MM.1S (cell line): ENCODE results near the gene AGTR2.

ENCODE experiments used
- CTCF ChIP-seq: fragments of 300-600 bp; sonication (generic); IDR thresholded peaks from 2 replicates; pipeline ENCODE4 v1.5.1; 2016; ENCODE audit warnings: antibody characterized with exemption, low read length, mixed read lengths
- EZH2 ChIP-seq: fragments of 300-600 bp; sonication (generic); optimal IDR thresholded peaks from 2 replicates; pipeline ENCODE3; 2017; ENCODE audit warnings: low read depth, mild to moderate bottlenecking, antibody characterized with exemption, low read length, mixed read lengths
- EZH2phosphoT487 ChIP-seq: fragments of 300-600 bp; sonication (generic); IDR thresholded peaks from 2 replicates; pipeline ENCODE4 v1.6.1; 2018; ENCODE audit warnings: antibody characterized with exemption, low read length

- TF ChIP-seq CTCF (no peak), EZH2phosphoT487 (no peak), EZH2 (no peak)
Observed at GRCh38 chrX:116170511-116170910, at the start of gene AGTR2.
